CD14-positive monocyte (primary cell): ENCODE measurements around the gene IGSF9. TPM values are rescaled to one million over a fixed set of nuclear protein-coding genes. Genes with fewer than 3 reads are reported as not detected.

Source experiments
- DNase-seq, 3 donors: peaks; one replicate each; pipeline ENCODE4 v3.0.0-alpha.2; 2011 to 2022
- H2AFZ ChIP-seq: 2 replicates; pipeline ENCODE4 v1.6.0; 2012; ENCODE audit warnings: mild to moderate bottlenecking, low read depth, low read length, inconsistent platforms; ENCODE audit not compliant: insufficient read depth, poor library complexity, severe bottlenecking
- H3K27ac ChIP-seq, 2 donors: 1 replicate in 1 of 2; 2 replicates in 1 of 2; pipeline ENCODE4 v1.5.1; 2012 to 2013; ENCODE audit warnings: low read length in 2 of 2, control low read depth in 1 of 2, inconsistent platforms in 1 of 2, low read depth in 1 of 2, mild to moderate bottlenecking in 1 of 2
- H3K27me3 ChIP-seq, 2 donors: one replicate each; pipeline versions ENCODE4 v1.6.0 to v1.6.1; 2011 to 2013; ENCODE audit warnings: low read length in 2 of 2; ENCODE audit not compliant: control insufficient read depth in 2 of 2, insufficient read depth in 2 of 2
- H3K36me3 ChIP-seq, 2 donors: replicated peaks in 1 of 2; 1 replicate in 1 of 2; 2 replicates in 1 of 2; pipeline versions ENCODE4 v1.5.1 to v1.6.1; 2012 to 2013; ENCODE audit warnings: low read length in 2 of 2, control low read depth in 1 of 2, inconsistent platforms in 1 of 2, mild to moderate bottlenecking in 1 of 2; ENCODE audit not compliant: insufficient read depth in 2 of 2, control insufficient read depth in 1 of 2
- H3K4me1 ChIP-seq, 2 donors: 1 replicate in 1 of 2; 2 replicates in 1 of 2; pipeline versions ENCODE4 v1.5.1 to v1.6.1; 2012 to 2013; ENCODE audit warnings: low read length in 2 of 2, control low read depth in 1 of 2, inconsistent platforms in 1 of 2, mild to moderate bottlenecking in 1 of 2, moderate library complexity in 1 of 2; ENCODE audit not compliant: insufficient read depth in 2 of 2, control insufficient read depth in 1 of 2
- H3K4me2 ChIP-seq: replicated peaks from 2 replicates; pipeline ENCODE3; 2012; ENCODE audit warnings: low read length, moderate library complexity, mild to moderate bottlenecking; ENCODE audit not compliant: poor library complexity, severe bottlenecking; ENCODE audit errors: extremely low read depth
- H3K4me3 ChIP-seq, 3 experiments: fragments of 200-600 bp in 1 of 3; sonication (generic) in 1 of 3; replicated peaks in 1 of 3; 1 replicate in 2 of 3; 2 replicates in 1 of 3; pipeline ENCODE4 v1.5.1; 2011 to 2013; ENCODE audit warnings: low read length in 3 of 3, mild to moderate bottlenecking in 3 of 3, control low read depth in 2 of 3, low read depth in 2 of 3, inconsistent platforms in 1 of 3, moderate library complexity in 1 of 3
- H3K79me2 ChIP-seq: 2 replicates; pipeline ENCODE4 v1.6.0; 2012; ENCODE audit warnings: mild to moderate bottlenecking, control low read depth, inconsistent platforms, low read length, moderate library complexity; ENCODE audit not compliant: insufficient read depth
- H3K9ac ChIP-seq: 2 replicates; pipeline ENCODE4 v1.6.0; 2017; ENCODE audit warnings: low read length, mild to moderate bottlenecking; ENCODE audit not compliant: insufficient read depth, poor library complexity, severe bottlenecking
- H3K9me3 ChIP-seq, 2 donors: replicated peaks in 1 of 2; 1 replicate in 1 of 2; 2 replicates in 1 of 2; pipeline versions ENCODE4 v1.5.1 to v1.6.1; 2012 to 2013; ENCODE audit warnings: low read length in 2 of 2, control low read depth in 1 of 2; ENCODE audit not compliant: control insufficient read depth in 1 of 2, insufficient read depth in 1 of 2
- H4K20me1 ChIP-seq: 2 replicates; pipeline ENCODE4 v1.6.0; 2012; ENCODE audit warnings: mild to moderate bottlenecking, low read length, control low read depth, moderate library complexity; ENCODE audit not compliant: insufficient read depth
- H3K27ac Mint-ChIP-seq, 7 donors: one replicate each; pipeline ENCODE4 v1.8.0; 2020; ENCODE audit warnings: mild to moderate bottlenecking in 7 of 7, mixed read lengths in 7 of 7, moderate library complexity in 6 of 7, inconsistent platforms in 2 of 7
- H3K27me3 Mint-ChIP-seq, 3 donors: one replicate each; pipeline ENCODE4 v1.8.0; 2021 to 2022; ENCODE audit warnings: low read depth in 3 of 3, mild to moderate bottlenecking in 3 of 3, mixed read lengths in 3 of 3, moderate library complexity in 3 of 3, inconsistent platforms in 1 of 3
- H3K36me3 Mint-ChIP-seq, 2 donors: one replicate each; pipeline ENCODE4 v1.8.0; 2020; ENCODE audit warnings: mixed read lengths in 2 of 2, inconsistent platforms in 1 of 2, mild to moderate bottlenecking in 1 of 2
- H3K4me1 Mint-ChIP-seq: one replicate; pipeline ENCODE4 v1.8.0; 2020; ENCODE audit warnings: mild to moderate bottlenecking, mixed read lengths
- H3K4me3 Mint-ChIP-seq, 2 donors: one replicate each; pipeline ENCODE4 v1.8.0; 2020; ENCODE audit warnings: mild to moderate bottlenecking in 2 of 2, mixed read lengths in 2 of 2, moderate library complexity in 1 of 2
- H3K9me3 Mint-ChIP-seq, 7 donors: one replicate each; pipeline ENCODE4 v1.8.0; 2020 to 2022; ENCODE audit warnings: mixed read lengths in 7 of 7, mild to moderate bottlenecking in 6 of 7, moderate library complexity in 6 of 7, inconsistent platforms in 2 of 7
- WGBS: methylation state at CpG from one replicate; pipeline ENCODE4 v1.1.5; 2013; ENCODE audit warnings: missing lambda C conversion rate; ENCODE audit not compliant: insufficient coverage; 5-methylcytosine and 5-hydroxymethylcytosine counted together
- intact Hi-C, 2 donors: fragments of 100-400 bp; cut with micrococcal nuclease; formaldehyde crosslinking; loops; one replicate each; pipeline versions ENCODE4 v1.15.0 to v1.15.1; 2023
- polyA plus RNA-seq, 3 donors: library from polyadenylated mRNA; depleted of rRNA in 1 of 3; unstranded in 2 of 3; stranded (reverse) in 1 of 3; fragments of 300-500 nt in 2 of 3; fragments of >200 nt in 1 of 3; fragmentation: Illumina TruSeq in 2 of 3; gene quantifications; 1 replicate in 2 of 3; 2 replicates in 1 of 3; pipeline ENCODE4 v1.2.3, GENCODE V29; 2012 to 2021
- TF ChIP-seq, protein P1 (sequence below): fragments of 200-600 bp; IDR thresholded peaks from one replicate; pipeline ENCODE4 v1.8.0; 2022; ENCODE audit warnings: antibody characterized with exemption, mild to moderate bottlenecking

IGSF9 gene
- polyA plus RNA-seq, 3 donors, result 0.04 TPM; not detected in 2

DNA sequence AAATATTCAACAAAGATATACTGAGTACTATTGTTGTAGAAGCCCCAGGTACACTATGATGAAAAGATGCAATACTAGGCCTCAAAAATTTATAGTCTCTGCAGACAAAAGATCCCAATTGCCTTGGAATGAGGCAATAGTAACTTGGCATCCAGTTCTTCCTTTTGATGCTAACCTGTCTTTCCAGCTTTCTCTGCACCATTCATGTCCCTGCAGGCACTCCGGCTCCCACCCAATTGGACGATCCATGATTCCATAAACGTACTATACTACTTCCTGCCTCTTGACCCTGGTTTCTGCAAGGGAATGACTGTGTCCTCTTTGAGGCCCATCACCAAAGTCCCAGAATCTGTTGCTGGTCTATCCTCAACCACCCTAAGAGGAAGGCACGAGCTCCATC, 12.1 kb downstream of the IGSF9 start:
- Mint-ChIP-seq H3K36me3 (no peaks in the 10 kb centered on the region), H3K4me3 (no peak overlapping the region), H3K4me1 (peaks cover 32% of the 10 kb centered on the region), H3K27ac (no peak overlapping the region), H3K27me3 (peaks cover 2 to 4% (median 4%) of the 10 kb centered on the region in 3 donors), H3K9me3 (peaks cover 0 to 1% (median 0%) of the 10 kb centered on the region in 7 donors)
- no peaks in the 10 kb centered on the region for H3K36me3 ChIP-seq
- H3K27me3 ChIP-seq, result no peaks in the 10 kb centered on the region
- DNase-seq, result no peak
- intact Hi-C loops, result loop anchor here in 1 of 2 donors (5.0 to 10.0 kb wide), 2 partner anchors 41 to 161 kb away; partner anchors contain the start of gene IGSF8
- H3K4me2 ChIP-seq, result no peak overlapping the region
- H2AFZ ChIP-seq, result no peak overlapping the region
- H3K9me3 ChIP-seq, result no peaks in the 10 kb centered on the region
- no peak overlapping the region for H3K27ac ChIP-seq
- 88% methylated on average over 4 of the region's 4 CpGs for WGBS
- TF ChIP-seq, protein P1, sequence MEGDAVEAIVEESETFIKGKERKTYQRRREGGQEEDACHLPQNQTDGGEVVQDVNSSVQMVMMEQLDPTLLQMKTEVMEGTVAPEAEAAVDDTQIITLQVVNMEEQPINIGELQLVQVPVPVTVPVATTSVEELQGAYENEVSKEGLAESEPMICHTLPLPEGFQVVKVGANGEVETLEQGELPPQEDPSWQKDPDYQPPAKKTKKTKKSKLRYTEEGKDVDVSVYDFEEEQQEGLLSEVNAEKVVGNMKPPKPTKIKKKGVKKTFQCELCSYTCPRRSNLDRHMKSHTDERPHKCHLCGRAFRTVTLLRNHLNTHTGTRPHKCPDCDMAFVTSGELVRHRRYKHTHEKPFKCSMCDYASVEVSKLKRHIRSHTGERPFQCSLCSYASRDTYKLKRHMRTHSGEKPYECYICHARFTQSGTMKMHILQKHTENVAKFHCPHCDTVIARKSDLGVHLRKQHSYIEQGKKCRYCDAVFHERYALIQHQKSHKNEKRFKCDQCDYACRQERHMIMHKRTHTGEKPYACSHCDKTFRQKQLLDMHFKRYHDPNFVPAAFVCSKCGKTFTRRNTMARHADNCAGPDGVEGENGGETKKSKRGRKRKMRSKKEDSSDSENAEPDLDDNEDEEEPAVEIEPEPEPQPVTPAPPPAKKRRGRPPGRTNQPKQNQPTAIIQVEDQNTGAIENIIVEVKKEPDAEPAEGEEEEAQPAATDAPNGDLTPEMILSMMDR, result no peak
- no peak overlapping the region for H3K4me3 ChIP-seq
- H3K4me1 ChIP-seq, result peaks cover 29 to 30% of the 10 kb centered on the region in 2 donors
- no peak overlapping the region for H3K9ac ChIP-seq
- peaks cover 20% of the 10 kb centered on the region for H3K79me2 ChIP-seq
- H4K20me1 ChIP-seq, result no peaks in the 10 kb centered on the region

DNA sequence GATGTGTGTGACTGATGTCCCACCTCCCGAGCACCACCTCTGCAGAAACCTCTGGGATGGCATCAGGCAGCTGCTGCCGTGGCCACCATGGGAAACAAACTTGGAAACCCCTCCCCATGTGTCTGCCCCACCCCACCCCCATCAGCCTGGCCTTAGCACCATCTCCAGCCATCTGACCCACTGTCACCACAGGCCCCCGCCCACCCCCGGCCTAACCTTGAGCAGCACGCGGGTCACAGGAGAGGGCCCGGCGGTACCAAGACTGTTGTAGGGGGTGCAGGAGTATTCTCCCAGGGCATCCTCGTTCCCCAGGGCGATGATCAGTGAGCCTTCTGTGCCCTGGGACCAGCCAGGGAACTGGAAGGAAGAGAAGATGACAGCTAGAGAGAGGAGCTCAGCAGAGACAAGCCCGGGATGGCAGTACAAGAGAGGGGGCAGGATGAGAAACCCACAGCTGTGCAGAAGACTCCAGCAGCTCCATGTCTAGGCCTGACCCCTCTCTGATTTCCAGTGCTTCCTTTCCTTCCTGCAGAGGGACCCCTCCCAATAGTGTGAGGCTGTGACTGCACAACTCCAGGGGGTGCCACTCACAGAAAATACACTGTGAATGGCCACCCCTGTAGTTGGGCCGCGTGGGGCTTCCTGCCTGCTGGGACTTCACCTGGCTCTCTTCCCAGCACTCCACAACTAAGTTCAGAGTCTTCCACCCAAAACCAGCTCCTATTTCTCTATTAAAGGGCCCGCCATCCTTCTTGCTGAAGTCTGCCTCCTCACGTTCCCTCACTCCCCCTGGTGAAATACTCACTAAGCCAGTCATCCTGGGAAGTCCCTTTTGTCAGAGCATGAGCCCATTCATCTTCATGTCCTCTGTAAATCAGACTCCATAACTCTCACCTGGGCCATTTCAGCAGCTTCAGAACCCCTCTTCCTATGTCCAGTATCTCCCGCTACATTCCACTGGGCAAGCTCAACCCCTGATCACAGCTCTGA, 12.8 kb downstream of the IGSF9 start:
- H2AFZ ChIP-seq, result no peak overlapping the region
- no peaks in the 10 kb centered on the region for H3K36me3 ChIP-seq
- H3K4me3 ChIP-seq, result no peak overlapping the region
- peaks cover 21 to 22% of the 10 kb centered on the region in 2 donors for H3K4me1 ChIP-seq
- no peaks in the 10 kb centered on the region for H4K20me1 ChIP-seq
- 89% methylated on average over 14 of the region's 16 CpGs for WGBS
- H3K9me3 ChIP-seq, result no peaks in the 10 kb centered on the region
- peak in 1 of 3 donors; percentile 52 for DNase-seq
- H3K4me2 ChIP-seq, result no peak overlapping the region
- TF ChIP-seq, protein P1, result no peak
- no peak overlapping the region for H3K27ac ChIP-seq
- H3K79me2 ChIP-seq, result peaks cover 12% of the 10 kb centered on the region
- H3K36me3 Mint-ChIP-seq, result no peaks in the 10 kb centered on the region
- intact Hi-C loops, result loop anchor here in 1 of 2 donors (5.0 to 10.0 kb wide), 2 partner anchors 40 to 162 kb away; partner anchors contain the start of gene IGSF8
- H3K27ac Mint-ChIP-seq, result peak overlapping the region in 1 of 7 donors; percentile 50
- no peak overlapping the region for H3K4me3 Mint-ChIP-seq
- peaks cover 2 to 7% (median 4%) of the 10 kb centered on the region in 3 donors for H3K27me3 Mint-ChIP-seq
- peaks cover 0 to 1% (median 0%) of the 10 kb centered on the region in 7 donors for H3K9me3 Mint-ChIP-seq
- H3K4me1 Mint-ChIP-seq, result peaks cover 24% of the 10 kb centered on the region
- H3K9ac ChIP-seq, result no peak overlapping the region
- no peaks in the 10 kb centered on the region for H3K27me3 ChIP-seq
